ENCODE data around the gene REC8. TPM values are rescaled to one million over a fixed set of nuclear protein-coding genes. Genes with fewer than 3 reads are reported as not detected.

REC8 gene
- total RNA-seq, 1 donor = 3.3 TPM

DNA sequence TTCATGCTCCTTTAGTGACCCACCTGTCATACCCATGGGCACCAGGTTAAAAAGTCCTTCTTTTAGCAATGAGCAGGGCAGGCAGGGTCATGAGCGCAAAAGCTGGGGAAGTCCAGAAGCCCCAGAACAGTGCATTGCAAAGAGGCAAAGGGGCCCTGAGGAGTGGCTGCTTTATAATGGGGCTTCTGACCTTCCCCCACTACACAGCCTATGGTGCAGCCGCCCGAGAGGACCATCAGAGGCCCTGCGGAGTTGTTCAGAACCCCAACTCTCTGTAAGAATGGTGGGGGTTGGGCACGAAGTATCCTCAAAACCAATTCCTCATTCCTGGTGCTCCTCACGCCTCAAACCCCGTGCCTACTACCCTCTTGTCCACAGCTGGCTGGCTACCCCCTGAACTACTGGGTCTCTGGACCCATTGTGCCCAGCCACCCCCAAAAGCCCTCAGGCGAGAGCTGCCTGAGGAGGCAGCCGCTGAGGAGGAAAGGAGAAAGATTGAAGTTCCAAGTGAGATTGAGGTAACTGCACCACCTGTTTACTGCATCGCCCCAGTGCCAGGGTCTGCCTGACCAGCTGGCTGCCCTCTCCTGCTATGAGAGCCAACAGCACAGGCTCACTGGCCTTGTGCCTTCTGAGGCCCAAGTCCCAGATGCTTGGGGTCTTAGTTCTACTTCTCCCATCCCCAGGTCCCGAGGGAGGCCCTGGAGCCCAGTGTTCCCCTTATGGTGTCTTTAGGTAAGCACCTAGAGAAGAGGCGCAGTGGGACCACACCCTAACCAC, 6.7 kb downstream of the REC8 start:
- TF ChIP-seq, protein P1, sequence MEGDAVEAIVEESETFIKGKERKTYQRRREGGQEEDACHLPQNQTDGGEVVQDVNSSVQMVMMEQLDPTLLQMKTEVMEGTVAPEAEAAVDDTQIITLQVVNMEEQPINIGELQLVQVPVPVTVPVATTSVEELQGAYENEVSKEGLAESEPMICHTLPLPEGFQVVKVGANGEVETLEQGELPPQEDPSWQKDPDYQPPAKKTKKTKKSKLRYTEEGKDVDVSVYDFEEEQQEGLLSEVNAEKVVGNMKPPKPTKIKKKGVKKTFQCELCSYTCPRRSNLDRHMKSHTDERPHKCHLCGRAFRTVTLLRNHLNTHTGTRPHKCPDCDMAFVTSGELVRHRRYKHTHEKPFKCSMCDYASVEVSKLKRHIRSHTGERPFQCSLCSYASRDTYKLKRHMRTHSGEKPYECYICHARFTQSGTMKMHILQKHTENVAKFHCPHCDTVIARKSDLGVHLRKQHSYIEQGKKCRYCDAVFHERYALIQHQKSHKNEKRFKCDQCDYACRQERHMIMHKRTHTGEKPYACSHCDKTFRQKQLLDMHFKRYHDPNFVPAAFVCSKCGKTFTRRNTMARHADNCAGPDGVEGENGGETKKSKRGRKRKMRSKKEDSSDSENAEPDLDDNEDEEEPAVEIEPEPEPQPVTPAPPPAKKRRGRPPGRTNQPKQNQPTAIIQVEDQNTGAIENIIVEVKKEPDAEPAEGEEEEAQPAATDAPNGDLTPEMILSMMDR (IDR thresholded peaks at IDR 0.05; ENCODE audit: extremely low read depth, low read depth, low read length) = no peak
- Histone ChIP-seq H3K79me2 (ENCODE audit: insufficient read depth, low read length) (no peaks in the 10 kb centered on the region), H3K4me2 (ENCODE audit: insufficient read depth, low read length) (no peak overlapping the region), H3K27ac (ENCODE audit: low read depth, low read length) (no peak overlapping the region), H3K9me3 (ENCODE audit: low read depth, low read length) (no peaks in the 10 kb centered on the region), H3K4me3 (ENCODE audit: insufficient read depth, low read length) (no peak overlapping the region), H2AFZ (ENCODE audit: low read length) (no peak overlapping the region), H3K36me3 (ENCODE audit: insufficient read depth, low read length) (peaks cover 57% of the 10 kb centered on the region), H3K4me1 (ENCODE audit: insufficient read depth, low read length) (peaks cover 7% of the 10 kb centered on the region), H3K27me3 (ENCODE audit: insufficient read depth, low read length) (no peaks in the 10 kb centered on the region), H4K20me1 (ENCODE audit: insufficient read depth, low read length) (no peaks in the 10 kb centered on the region)
- peak; percentile 46 for DNase-seq (ENCODE audit: insufficient read length, low spot score, missing footprints)

DNA sequence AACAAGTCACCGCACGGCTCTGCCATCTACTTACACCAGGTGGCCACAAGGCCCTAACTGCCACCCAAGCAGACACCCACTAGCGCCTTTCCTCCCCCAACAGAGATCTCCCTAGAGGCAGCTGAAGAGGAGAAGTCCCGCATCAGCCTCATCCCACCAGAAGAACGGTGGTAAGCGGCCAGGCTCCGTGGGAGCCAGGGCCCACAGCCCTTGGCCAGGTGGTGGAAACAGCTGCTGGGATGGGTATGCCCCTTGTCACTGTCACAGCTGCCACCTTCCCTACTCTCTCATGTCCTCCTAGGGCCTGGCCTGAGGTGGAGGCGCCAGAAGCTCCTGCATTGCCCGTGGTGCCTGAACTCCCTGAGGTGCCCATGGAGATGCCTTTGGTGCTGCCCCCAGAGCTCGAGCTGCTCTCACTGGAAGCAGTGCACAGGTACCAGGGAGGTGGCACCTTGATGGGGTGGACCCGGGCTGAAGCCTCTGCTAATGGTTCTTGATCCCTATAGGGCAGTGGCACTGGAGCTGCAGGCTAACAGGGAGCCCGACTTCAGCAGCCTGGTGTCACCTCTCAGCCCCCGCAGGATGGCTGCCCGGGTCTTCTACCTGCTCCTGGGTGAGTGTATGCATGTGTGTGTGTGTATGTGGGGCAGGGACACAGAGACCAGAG, 7.5 kb downstream of the REC8 start:
- Histone ChIP-seq H3K27ac (ENCODE audit: low read depth, low read length) (peak overlapping the region; percentile 72), H3K27me3 (ENCODE audit: insufficient read depth, low read length) (no peaks in the 10 kb centered on the region), H3K36me3 (ENCODE audit: insufficient read depth, low read length) (peaks cover 64% of the 10 kb centered on the region), H3K79me2 (ENCODE audit: insufficient read depth, low read length) (no peaks in the 10 kb centered on the region), H3K4me1 (ENCODE audit: insufficient read depth, low read length) (peaks cover 7% of the 10 kb centered on the region), H2AFZ (ENCODE audit: low read length) (no peak overlapping the region), H3K9me3 (ENCODE audit: low read depth, low read length) (no peaks in the 10 kb centered on the region), H3K4me2 (ENCODE audit: insufficient read depth, low read length) (no peak overlapping the region), H3K4me3 (ENCODE audit: insufficient read depth, low read length) (no peak overlapping the region), H4K20me1 (ENCODE audit: insufficient read depth, low read length) (no peaks in the 10 kb centered on the region)
- peak; percentile 19 for DNase-seq (ENCODE audit: insufficient read length, low spot score, missing footprints)
- TF ChIP-seq, protein P1 (IDR thresholded peaks at IDR 0.05; ENCODE audit: extremely low read depth, low read depth, low read length) = no peak

DNA sequence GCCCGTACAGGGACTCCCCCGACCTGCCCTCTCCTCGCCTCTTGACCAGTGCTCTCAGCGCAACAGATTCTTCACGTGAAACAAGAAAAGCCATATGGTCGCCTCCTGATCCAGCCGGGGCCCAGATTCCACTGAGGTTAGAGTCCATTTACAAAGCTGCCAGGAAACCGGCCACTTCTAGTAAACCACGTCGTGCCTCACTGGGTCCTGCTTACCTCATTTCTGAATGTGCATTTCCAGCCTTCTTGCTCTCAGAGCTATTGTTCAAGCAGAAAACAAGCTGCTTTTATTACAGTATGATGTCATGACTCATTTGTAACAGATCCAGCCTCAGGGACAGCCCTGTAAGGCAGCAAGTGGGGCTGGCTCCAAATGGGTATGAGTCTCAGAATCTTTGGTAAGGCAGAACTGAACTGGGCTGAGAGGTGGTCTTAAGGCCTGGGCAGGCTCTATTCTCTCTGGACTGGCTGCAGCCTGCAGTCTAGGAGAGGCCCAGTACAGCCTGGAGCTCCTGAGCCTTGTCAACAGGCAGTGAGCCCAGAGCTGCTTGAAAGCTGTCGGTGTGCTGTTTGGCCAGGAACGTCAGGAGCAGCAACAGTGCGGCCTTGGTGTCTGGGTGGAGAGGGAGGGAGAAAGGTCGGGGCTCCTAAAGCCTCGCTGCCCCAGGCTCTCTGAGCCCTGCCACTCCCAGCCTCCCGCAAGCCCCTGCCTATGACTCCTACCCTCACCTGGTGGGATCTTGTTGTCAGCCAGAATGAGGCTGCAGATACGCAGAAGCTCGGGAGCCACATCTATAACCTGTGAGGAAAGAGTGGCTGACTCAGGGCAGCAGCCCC, 8.3 kb downstream of the REC8 start:
- Histone ChIP-seq H3K4me1 (ENCODE audit: insufficient read depth, low read length) (peaks cover 7% of the 10 kb centered on the region), H3K27ac (ENCODE audit: low read depth, low read length) (peak overlapping the region; percentile 72), H3K4me2 (ENCODE audit: insufficient read depth, low read length) (no peak overlapping the region), H3K36me3 (ENCODE audit: insufficient read depth, low read length) (peaks cover 70% of the 10 kb centered on the region), H3K4me3 (ENCODE audit: insufficient read depth, low read length) (no peak overlapping the region), H2AFZ (ENCODE audit: low read length) (no peak overlapping the region), H3K9me3 (ENCODE audit: low read depth, low read length) (no peaks in the 10 kb centered on the region), H3K27me3 (ENCODE audit: insufficient read depth, low read length) (no peaks in the 10 kb centered on the region), H4K20me1 (ENCODE audit: insufficient read depth, low read length) (no peaks in the 10 kb centered on the region), H3K79me2 (ENCODE audit: insufficient read depth, low read length) (no peaks in the 10 kb centered on the region)
- TF ChIP-seq, protein P1 (IDR thresholded peaks at IDR 0.05; ENCODE audit: extremely low read depth, low read depth, low read length) = no peak
- DNase-seq (ENCODE audit: insufficient read length, low spot score, missing footprints) = peak; percentile 93
